ENCODE data around the gene DDX46.
"Not testable (repeated sequence)": the region's sequence is repeated elsewhere in the genome, so short reads cannot be mapped to it uniquely, and the experiment has no call there.

GRCh38 chr5:134856465-134856864 is 97.9 kb downstream of the DDX46 start:
- not testable (repeated sequence) for TF ChIP-seq CTCF (IDR thresholded peaks at IDR 0.05); FOSL2 (IDR thresholded peaks at IDR 0.05); FOSL2 (CRISPR knock-in tag; IDR thresholded peaks at IDR 0.05); RAD21 (conservative IDR thresholded peaks at IDR 0.05 in 1 of 2, IDR thresholded peaks at IDR 0.05 in 1 of 2); CEBPB (IDR thresholded peaks at IDR 0.05); RNF2 (IDR thresholded peaks at IDR 0.05; ENCODE audit: borderline replicate concordance, low read depth)
